DMS153 (cell line): ENCODE data around the gene IL20RA.

Experiments
- DNase-seq: peaks from one replicate; lab custom pipeline; 2025; lab: John Stamatoyannopoulos, UW

IL20RA gene

GRCh38 chr6:137045222-137045789, 541 bp upstream of the IL20RA start:
- DNase-seq = no peak

GRCh38 chr6:137043710-137044365, 927 bp downstream of the IL20RA start:
- no peak for DNase-seq

GRCh38 chr6:137040393-137040792, 4.4 kb downstream of the IL20RA start:
- no peak for DNase-seq

GRCh38 chr6:137039010-137039409, 5.8 kb downstream of the IL20RA start:
- peak; percentile 77 for DNase-seq

- DNase-seq = no peak
These were observed 8.0 kb downstream of the IL20RA start for GRCh38 chr6:137036566-137037300.

- DNase-seq = no peak
These were observed 10.9 kb downstream of the IL20RA start for GRCh38 chr6:137033828-137034227.

GRCh38 chr6:137031122-137031521, 13.6 kb downstream of the IL20RA start:
- DNase-seq = no peak

GRCh38 chr6:137028912-137029311, 15.9 kb downstream of the IL20RA start:
- DNase-seq = no peak

- peak; percentile 54 for DNase-seq
These were observed 18.7 kb downstream of the IL20RA start for GRCh38 chr6:137025786-137026730.

- DNase-seq = no peak
These were observed 20.4 kb downstream of the IL20RA start for GRCh38 chr6:137024237-137024990.

GRCh38 chr6:137020776-137021175, 24.0 kb downstream of the IL20RA start:
- no peak for DNase-seq

GRCh38 chr6:137019476-137020272, 25.1 kb downstream of the IL20RA start:
- no peak for DNase-seq

- DNase-seq = no peak
These were observed 27.7 kb downstream of the IL20RA start for GRCh38 chr6:137017081-137017480.

- DNase-seq = no peak
These were observed 28.4 kb downstream of the IL20RA start for GRCh38 chr6:137016356-137016755.

- DNase-seq = no peak
These were observed 28.8 kb downstream of the IL20RA start for GRCh38 chr6:137015943-137016342.

- peak; percentile 78 for DNase-seq
These were observed 30.8 kb downstream of the IL20RA start for GRCh38 chr6:137013738-137014602.

- DNase-seq = no peak
These were observed 31.7 kb downstream of the IL20RA start for GRCh38 chr6:137013031-137013430.

- no peak for DNase-seq
These were observed 33.4 kb downstream of the IL20RA start for GRCh38 chr6:137011406-137011805.

GRCh38 chr6:137010128-137010718, 34.5 kb downstream of the IL20RA start:
- DNase-seq = no peak
